Breast epithelium (tissue), 3 donors: Measurements from ENCODE around the gene TMEM139.

ENCODE experiments used
- POLR2A ChIP-seq: fragments of 450-650 bp; IDR thresholded peaks from one replicate; pipeline ENCODE4 v1.6.1; 2016; ENCODE audit warnings: antibody characterized with exemption, mild to moderate bottlenecking, moderate library complexity
- TF ChIP-seq, protein P1 (sequence below), 3 donors: fragments of 450-650 bp; IDR thresholded peaks; one replicate each; pipeline ENCODE4 v1.5.1; 2016 to 2017; ENCODE audit warnings: antibody characterized with exemption in 3 of 3, mild to moderate bottlenecking in 3 of 3, moderate library complexity in 3 of 3

- TF ChIP-seq, protein P1, sequence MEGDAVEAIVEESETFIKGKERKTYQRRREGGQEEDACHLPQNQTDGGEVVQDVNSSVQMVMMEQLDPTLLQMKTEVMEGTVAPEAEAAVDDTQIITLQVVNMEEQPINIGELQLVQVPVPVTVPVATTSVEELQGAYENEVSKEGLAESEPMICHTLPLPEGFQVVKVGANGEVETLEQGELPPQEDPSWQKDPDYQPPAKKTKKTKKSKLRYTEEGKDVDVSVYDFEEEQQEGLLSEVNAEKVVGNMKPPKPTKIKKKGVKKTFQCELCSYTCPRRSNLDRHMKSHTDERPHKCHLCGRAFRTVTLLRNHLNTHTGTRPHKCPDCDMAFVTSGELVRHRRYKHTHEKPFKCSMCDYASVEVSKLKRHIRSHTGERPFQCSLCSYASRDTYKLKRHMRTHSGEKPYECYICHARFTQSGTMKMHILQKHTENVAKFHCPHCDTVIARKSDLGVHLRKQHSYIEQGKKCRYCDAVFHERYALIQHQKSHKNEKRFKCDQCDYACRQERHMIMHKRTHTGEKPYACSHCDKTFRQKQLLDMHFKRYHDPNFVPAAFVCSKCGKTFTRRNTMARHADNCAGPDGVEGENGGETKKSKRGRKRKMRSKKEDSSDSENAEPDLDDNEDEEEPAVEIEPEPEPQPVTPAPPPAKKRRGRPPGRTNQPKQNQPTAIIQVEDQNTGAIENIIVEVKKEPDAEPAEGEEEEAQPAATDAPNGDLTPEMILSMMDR (IDR thresholded peaks at IDR 0.05): no peak
- no peak for TF ChIP-seq POLR2A
Observed at GRCh38 chr7:143259765-143260164, 25.0 kb upstream of the TMEM139 start.
